Measurements from ENCODE around the gene MFAP1.
A peak's percentile ranks its signal among the peaks of the same experiment; 100 is the strongest.

MFAP1 gene

DNA sequence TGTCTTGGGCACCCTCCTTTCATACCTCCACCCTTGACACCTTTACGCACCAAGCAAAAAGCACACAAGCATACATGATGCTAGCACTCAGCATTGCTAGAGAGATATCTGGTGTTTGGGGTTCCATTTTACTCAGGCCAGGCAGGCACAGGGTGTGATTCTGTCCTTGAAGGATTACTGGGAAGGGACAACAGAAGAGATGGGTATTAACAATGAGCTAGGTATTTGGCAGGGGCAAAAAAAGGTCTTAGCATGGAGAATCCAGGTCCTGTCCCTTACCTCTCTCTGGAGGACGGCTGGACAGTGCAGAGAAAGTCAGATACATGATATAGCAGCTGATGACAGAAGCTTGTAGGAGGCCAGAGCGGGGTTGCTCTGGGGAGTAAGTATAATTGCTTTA, 27.9 kb downstream of the MFAP1 start:
- Mint-ChIP-seq H3K36me3 (peaks cover 81% of the 10 kb centered on the region), H3K4me3 (no peak overlapping the region), H3K9me3 (no peaks in the 10 kb centered on the region), H3K4me1 (peaks cover 71% of the 10 kb centered on the region), H3K27me3 (no peaks in the 10 kb centered on the region), H3K27ac (no peak overlapping the region)
- no peak for ATAC-seq

DNA sequence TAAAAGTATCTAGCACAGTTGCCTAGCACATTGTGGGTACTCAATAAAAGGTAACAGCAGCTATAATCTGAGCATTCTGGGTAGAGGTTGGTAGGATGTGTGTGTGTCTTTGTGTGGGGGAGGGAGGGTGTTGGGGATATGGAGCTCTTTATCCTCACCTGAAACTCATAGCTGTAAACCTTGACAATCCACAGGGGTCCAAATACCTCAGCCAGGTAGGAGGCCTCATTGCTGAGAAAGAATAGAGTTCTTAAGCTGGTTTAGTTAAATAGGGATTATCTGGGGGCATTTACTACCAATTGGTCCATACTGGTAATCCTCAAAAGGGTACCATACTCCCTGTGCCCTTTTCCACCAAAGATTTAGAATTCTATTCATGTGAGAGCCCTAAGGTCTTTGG, 28.5 kb downstream of the MFAP1 start:
- Mint-ChIP-seq H3K4me1 (peaks cover 71% of the 10 kb centered on the region), H3K27me3 (no peaks in the 10 kb centered on the region), H3K4me3 (no peak overlapping the region), H3K36me3 (peaks cover 75% of the 10 kb centered on the region), H3K9me3 (no peaks in the 10 kb centered on the region), H3K27ac (no peak overlapping the region)
- ATAC-seq = no peak

DNA sequence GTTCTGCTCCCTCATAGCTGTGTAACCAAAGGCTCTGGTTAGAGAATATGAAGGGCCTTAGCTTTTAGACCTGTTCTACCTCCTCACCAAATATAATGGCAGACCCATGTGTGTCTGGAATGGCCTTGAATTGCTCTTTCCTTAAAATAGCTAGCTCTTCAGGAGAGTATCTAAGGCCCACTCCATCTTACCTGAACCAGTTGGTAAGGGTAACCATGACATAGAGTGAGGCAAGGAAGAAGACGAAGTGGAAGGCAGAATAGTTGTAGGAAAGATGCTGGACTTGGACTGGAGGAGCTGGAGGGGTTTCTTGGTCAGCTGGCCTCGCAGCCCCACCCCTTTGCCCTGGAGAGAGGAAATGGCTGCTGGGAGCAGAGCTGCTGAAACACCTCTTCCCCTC, 29.3 kb downstream of the MFAP1 start:
- no peaks in the 10 kb centered on the region for H3K27me3 Mint-ChIP-seq
- H3K4me3 Mint-ChIP-seq = no peak overlapping the region
- no peak for ATAC-seq
- H3K36me3 Mint-ChIP-seq = peaks cover 69% of the 10 kb centered on the region
- H3K9me3 Mint-ChIP-seq = no peaks in the 10 kb centered on the region
- H3K4me1 Mint-ChIP-seq = peaks cover 68% of the 10 kb centered on the region
- H3K27ac Mint-ChIP-seq = no peak overlapping the region

DNA sequence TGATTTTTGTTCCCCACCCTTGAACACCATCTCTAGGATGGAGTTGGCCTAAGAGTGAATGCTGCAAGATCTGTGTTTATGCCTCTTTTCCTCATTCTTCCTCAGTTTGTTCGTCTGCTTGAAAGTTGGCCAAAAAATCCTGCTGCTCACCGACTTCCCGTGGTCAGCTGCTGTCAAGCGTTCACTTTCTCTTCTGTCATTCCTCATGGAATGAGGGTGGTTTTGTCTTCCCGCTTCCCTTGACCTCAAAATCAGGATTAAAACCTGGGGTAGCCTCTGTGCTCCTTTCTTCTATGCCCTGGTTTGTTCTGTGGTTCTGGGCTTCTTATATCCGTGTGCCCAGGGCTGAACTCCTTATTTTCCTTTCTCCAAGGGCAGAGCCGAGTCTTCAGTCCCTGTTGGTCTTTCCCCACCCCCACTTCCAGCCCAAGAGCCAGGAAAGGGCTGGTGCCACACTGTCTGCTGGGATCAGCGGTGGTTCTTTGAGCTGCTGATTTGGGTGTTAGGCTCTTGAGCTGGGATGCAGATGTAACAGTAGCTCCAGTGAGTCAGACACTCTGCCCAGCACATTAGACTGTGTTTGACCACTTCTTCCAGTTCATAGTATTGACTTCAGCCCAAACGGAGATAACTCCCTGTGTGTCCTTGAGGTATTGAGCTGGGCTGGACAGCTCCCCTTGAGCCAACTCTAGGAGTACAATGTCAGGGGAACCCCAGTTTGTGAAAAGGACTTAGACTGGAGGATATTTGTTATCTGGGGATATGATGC, 30.0 kb downstream of the MFAP1 start:
- H3K27me3 Mint-ChIP-seq = no peaks in the 10 kb centered on the region
- no peaks in the 10 kb centered on the region for H3K9me3 Mint-ChIP-seq
- peak overlapping the region; percentile 99 for H3K27ac Mint-ChIP-seq
- no peak for ATAC-seq
- peaks cover 62% of the 10 kb centered on the region for H3K36me3 Mint-ChIP-seq
- peak overlapping the region; percentile 59 for H3K4me3 Mint-ChIP-seq
- H3K4me1 Mint-ChIP-seq = peaks cover 67% of the 10 kb centered on the region

DNA sequence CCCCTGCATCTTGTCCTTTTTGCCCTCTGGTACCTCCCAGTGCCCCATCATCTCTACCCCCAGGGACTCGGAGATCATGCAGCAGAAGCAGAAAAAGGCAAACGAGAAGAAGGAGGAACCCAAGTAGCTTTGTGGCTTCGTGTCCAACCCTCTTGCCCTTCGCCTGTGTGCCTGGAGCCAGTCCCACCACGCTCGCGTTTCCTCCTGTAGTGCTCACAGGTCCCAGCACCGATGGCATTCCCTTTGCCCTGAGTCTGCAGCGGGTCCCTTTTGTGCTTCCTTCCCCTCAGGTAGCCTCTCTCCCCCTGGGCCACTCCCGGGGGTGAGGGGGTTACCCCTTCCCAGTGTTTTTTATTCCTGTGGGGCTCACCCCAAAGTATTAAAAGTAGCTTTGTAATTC, 30.8 kb downstream of the MFAP1 start:
- peaks cover 55% of the 10 kb centered on the region for H3K36me3 Mint-ChIP-seq
- no peak for ATAC-seq
- H3K4me1 Mint-ChIP-seq = peaks cover 67% of the 10 kb centered on the region
- no peaks in the 10 kb centered on the region for H3K27me3 Mint-ChIP-seq
- peak overlapping the region; percentile 97 for H3K4me3 Mint-ChIP-seq
- no peaks in the 10 kb centered on the region for H3K9me3 Mint-ChIP-seq
- peak overlapping the region; percentile 99 for H3K27ac Mint-ChIP-seq

DNA sequence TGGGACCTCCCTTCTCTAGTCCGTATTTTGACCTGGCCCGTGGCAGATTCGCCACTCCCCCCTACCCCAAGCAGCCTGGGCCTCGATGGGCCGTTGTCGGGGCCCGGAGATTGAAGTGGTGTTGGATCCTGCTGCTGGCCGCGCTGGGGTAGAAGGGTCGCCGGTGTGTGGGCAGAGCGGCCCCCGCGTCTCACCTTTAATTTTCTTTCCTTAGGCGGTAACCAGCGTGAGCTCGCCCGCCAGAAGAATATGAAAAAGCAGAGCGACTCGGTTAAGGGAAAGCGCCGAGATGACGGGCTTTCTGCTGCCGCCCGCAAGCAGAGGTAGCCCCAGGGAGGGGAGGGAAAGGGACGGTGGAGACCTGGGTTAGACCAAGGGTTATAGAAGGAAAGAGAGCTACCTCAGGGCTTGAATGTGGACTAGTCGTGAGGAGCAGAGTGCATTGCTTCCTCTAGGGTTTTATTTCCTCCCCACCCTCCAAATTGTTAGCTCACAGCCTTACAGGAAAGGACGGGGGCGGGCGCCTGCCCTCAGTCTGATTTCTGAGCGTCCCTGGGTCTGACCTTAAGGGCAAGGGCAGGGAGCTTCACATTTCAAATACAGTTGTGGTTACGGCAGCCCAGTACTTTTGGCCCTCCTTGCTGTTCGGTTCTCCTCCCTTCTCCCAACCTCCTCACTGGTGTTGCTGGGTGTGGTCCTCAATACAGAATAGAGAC, 31.6 kb downstream of the MFAP1 start:
- H3K27me3 Mint-ChIP-seq = no peaks in the 10 kb centered on the region
- H3K4me3 Mint-ChIP-seq = peak overlapping the region; percentile 97
- H3K36me3 Mint-ChIP-seq = peaks cover 49% of the 10 kb centered on the region
- H3K27ac Mint-ChIP-seq = peak overlapping the region; percentile 99
- ATAC-seq = no peak
- H3K9me3 Mint-ChIP-seq = no peaks in the 10 kb centered on the region
- H3K4me1 Mint-ChIP-seq = peaks cover 64% of the 10 kb centered on the region

DNA sequence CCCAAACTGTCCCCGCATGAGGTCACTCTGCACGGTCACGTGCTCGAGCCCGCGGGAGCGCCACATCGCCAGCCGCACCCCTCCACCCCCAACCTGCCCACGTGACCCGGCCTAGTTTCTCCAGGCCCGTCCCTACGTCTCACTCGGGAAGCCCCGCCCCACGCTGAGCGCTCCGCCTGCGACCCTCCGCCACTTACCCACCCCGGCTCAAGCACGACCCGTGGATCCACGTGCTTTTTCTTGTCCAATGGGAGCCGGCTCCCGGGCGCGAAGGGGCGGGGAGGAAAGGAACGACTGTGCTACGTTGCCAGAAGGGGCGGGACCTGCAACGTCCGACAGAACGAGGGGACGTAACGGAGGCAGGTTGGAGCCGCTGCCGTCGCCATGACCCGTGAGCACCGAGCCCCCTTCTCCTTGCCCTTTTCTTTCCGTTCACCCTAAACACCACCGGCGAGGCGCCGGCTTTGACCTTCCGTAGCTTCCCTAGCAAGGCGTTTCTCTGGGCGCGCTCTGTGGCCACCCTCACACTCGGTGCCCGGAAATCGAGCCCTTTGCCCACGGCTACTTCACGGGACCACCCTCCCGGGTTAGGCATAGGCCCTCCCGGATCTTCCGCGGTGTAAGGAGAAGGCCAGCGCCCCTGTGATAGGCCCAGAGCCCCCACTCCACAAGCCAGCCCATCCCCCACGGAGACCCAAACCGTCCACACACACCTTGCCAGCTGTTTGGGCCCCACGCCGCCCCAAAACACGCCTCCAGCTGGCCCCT, 32.3 kb downstream of the MFAP1 start, which contains the start of gene SERF2:
TSS of gene SERF2 (plus strand) at position 328 of the 768 bp plus-strand sequence. CDS start at position 385, 57 bp downstream.
- Mint-ChIP-seq H3K9me3 (no peaks in the 10 kb centered on the region), H3K4me1 (peaks cover 64% of the 10 kb centered on the region), H3K4me3 (peak within 1 kb of the TSS; percentile 97), H3K36me3 (peaks cover 43% of the 10 kb centered on the region), H3K27me3 (no peaks in the 10 kb centered on the region), H3K27ac (peak within 1 kb of the TSS; percentile 99)
- ATAC-seq = peak; percentile 96

DNA sequence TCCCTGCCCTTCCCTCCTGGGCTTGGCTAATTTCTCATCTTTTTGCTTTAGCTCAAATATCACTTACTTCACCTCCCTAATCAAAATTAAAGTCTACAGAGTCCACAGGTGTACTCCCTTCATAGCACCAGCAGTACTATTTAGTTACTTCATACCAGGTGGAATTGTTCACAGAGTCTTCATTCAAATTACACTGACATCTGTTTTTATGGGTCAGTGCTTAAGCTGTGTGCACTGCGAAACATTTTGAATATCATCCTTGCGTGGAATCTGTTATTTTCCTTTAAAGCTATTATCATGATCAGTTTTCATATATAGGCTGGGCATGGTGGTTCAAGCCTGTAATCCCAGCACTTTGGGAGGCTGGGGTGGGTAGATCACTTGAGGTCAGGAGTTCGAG, 35.1 kb downstream of the MFAP1 start:
- H3K27me3 Mint-ChIP-seq = peaks cover 11% of the 10 kb centered on the region
- H3K27ac Mint-ChIP-seq = peak overlapping the region; percentile 84
- peak; percentile 44 for ATAC-seq
- H3K36me3 Mint-ChIP-seq = peaks cover 20% of the 10 kb centered on the region
- H3K9me3 Mint-ChIP-seq = no peaks in the 10 kb centered on the region
- H3K4me3 Mint-ChIP-seq = peak overlapping the region; percentile 37
- H3K4me1 Mint-ChIP-seq = peaks cover 44% of the 10 kb centered on the region

DNA sequence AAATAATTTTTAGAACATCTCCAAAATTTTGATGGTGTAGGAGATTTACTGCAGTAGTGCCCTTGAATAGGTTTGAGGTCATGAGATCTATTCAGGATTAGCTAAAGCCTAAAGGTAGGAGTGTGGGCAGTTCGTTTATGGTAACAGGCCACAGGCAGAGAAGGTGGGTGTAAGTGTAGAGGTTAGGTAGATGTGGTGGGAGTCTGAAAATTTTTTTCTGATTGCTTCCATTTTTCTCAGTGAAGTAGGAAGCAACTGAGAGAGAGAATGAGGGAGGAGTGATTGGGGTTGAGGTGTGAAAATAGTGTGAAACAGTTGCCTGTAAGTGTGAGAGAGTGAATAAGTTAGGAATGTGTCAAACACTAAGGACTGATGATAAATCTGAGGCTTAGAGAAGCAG, 45.5 kb downstream of the MFAP1 start:
- H3K4me1 Mint-ChIP-seq = peaks cover 38% of the 10 kb centered on the region
- no peak for ATAC-seq
- peaks cover 18% of the 10 kb centered on the region for H3K36me3 Mint-ChIP-seq
- H3K27ac Mint-ChIP-seq = no peak overlapping the region
- no peaks in the 10 kb centered on the region for H3K9me3 Mint-ChIP-seq
- peaks cover 11% of the 10 kb centered on the region for H3K27me3 Mint-ChIP-seq
- no peak overlapping the region for H3K4me3 Mint-ChIP-seq

DNA sequence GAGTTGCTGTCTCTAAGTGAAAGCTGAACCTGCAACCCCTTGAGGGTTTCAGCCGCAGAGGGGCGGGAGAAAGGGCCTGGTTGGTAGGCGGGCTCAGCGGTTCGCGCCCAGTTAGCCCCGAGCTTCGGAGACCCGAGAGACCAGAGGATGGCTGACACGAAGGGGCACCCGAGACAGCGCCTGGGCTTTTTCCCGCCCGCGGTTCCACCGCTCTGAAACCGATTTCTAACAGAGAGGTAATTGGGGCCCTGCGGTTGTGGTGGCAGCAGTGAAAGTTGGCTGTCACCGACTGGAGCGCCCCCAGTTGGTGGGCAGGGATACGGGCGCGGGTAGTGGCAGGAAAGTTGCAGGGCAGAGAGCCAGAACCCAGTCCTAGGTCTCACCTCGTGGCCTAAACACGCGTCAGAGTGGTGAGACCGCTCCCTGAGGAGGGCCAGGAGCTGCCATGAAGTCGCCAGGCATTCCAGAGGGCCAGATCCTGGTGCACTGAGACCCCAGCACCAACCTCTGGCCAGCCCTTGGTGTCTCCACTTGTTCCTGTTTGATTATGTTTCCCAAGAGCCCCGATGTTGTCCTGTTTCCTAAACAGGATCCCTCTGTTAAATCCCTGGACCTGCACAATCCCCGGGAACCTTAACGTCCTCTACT, 47.1 kb downstream of the MFAP1 start:
- peaks cover under 1% of the 10 kb centered on the region for H3K27me3 Mint-ChIP-seq
- no peaks in the 10 kb centered on the region for H3K9me3 Mint-ChIP-seq
- H3K27ac Mint-ChIP-seq = peak overlapping the region; percentile 93
- peak overlapping the region; percentile 87 for H3K4me3 Mint-ChIP-seq
- peak; percentile 86 for ATAC-seq
- peaks cover 27% of the 10 kb centered on the region for H3K36me3 Mint-ChIP-seq
- peaks cover 38% of the 10 kb centered on the region for H3K4me1 Mint-ChIP-seq

DNA sequence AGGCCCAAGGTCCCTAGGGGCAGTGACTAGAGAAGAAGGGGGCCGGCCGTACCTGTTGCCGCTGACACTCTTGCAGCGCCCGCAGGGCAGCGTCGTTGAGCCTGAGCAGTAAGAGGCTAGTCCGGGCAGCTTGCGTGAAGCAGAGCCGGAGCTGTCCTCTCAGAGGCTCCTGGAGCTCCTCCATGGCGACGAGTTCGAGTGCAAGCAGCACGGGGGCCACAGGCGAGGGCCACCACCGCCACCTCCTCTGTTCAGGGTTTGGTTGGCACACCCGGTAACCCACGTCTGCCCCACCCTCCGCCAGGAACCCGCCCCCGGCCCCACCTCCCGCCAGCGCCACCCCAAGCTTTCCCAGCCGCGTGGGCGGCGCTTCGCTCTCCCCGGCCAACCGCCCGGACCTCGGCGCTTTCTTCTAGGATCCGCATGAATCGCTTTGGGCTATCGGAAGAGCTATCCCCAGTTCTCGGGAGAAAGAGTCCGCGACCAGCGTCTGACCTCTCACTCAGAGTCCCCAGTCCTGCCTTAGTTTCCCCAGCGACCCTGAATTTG, 47.7 kb downstream of the MFAP1 start, which contains the start of gene ELL3:
TSS of gene ELL3 (minus strand) at position 249 of the 549 bp plus-strand sequence. CDS start at position 184, 65 bp downstream.
- ATAC-seq = peak; percentile 87
- peaks cover 32% of the 10 kb centered on the region for H3K4me1 Mint-ChIP-seq
- H3K4me3 Mint-ChIP-seq = peak within 1 kb of the TSS; percentile 87
- no peaks in the 10 kb centered on the region for H3K27me3 Mint-ChIP-seq
- H3K27ac Mint-ChIP-seq = peak within 1 kb of the TSS; percentile 93
- H3K9me3 Mint-ChIP-seq = no peaks in the 10 kb centered on the region
- peaks cover 29% of the 10 kb centered on the region for H3K36me3 Mint-ChIP-seq

DNA sequence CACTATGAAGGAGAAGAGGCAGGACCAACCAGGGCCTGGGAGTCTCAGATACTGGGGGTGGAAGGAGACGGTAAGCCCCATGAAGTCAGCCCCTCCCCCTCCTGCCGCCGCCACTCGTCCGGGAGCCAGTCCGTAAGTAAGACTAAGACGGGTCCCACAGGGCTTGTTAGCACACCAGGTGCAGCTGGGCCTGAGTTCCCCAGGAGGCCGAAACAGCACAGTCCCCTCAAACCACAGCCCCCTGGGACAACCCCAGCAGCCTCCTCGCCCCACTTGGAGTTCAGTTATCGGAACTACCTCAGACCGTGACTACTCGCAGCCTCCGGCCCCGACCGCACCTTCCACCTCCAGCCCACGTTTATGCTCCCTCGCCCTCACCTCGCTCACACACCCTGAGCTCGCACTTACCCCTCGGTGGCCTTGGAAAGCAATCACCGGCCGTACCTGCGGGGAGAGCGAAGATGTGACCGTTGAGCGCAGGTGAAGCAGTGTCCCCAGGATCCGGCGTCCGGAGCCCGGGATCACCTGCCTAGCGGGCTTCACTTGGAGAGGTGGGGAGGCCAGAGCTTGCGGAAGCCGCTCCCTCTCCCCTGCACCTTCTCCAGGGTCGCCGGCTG, 48.3 kb downstream of the MFAP1 start:
- no peaks in the 10 kb centered on the region for H3K9me3 Mint-ChIP-seq
- H3K4me1 Mint-ChIP-seq = peaks cover 31% of the 10 kb centered on the region
- H3K4me3 Mint-ChIP-seq = peak overlapping the region; percentile 87
- ATAC-seq = peak; percentile 90
- no peaks in the 10 kb centered on the region for H3K27me3 Mint-ChIP-seq
- peaks cover 34% of the 10 kb centered on the region for H3K36me3 Mint-ChIP-seq
- H3K27ac Mint-ChIP-seq = peak overlapping the region; percentile 93

DNA sequence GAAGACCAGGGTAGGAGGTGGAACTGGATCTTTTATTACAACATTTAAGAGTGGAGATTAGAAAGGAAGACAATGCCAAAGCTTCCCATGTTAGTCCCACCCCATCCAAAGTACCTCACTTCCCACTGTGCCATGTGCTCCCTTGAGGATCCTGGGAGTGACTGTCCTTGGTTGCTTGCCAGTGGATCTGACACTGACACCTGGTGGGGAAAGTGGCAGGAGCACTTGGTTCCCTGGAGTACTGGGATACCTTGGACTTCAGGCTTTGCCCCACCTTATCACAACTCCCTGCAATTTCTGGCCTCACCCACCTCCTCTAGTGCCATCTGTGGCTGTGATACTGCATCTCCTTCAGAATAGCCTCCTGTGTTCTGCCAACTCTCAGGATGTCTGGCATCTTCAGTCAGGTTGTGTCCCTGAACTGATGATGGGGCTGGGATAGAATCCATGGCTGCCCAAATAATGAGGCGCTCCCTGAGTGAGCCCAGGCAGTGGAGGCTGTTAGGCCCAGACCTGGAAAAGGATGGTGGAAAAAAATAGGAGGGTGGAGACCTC, 49.0 kb downstream of the MFAP1 start:
- peaks cover 42% of the 10 kb centered on the region for H3K36me3 Mint-ChIP-seq

DNA sequence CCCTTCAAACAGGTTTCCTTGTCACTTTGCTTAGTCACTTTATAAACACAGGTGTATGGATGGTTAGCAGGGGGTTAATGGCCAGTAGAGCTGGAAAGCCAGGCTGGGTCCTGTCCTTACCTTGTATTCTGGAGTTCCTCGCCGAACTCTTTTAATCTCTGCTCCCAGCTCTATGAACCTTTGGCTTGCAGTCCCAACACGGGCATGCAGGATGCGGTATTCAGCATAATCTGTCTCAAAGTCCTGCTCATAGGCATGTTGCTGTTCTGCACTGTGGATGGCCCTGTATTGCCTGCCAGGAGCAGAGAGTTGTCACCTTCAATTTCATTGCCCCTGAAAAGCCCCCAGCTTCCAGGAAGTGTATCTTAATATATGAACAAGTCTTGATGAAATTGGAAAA, 50.4 kb downstream of the MFAP1 start:
- Mint-ChIP-seq H3K4me1 (peaks cover 37% of the 10 kb centered on the region), H3K36me3 (peaks cover 53% of the 10 kb centered on the region), H3K27me3 (no peaks in the 10 kb centered on the region), H3K27ac (no peak overlapping the region), H3K9me3 (no peaks in the 10 kb centered on the region), H3K4me3 (no peak overlapping the region)
- no peak for ATAC-seq

More for the DNA sequence above, 49.0 kb downstream of the MFAP1 start:
- no peaks in the 10 kb centered on the region for H3K9me3 Mint-ChIP-seq
- H3K27me3 Mint-ChIP-seq = no peaks in the 10 kb centered on the region
- peaks cover 31% of the 10 kb centered on the region for H3K4me1 Mint-ChIP-seq
- no peak for ATAC-seq
- H3K4me3 Mint-ChIP-seq = peak overlapping the region; percentile 87
- peak overlapping the region; percentile 93 for H3K27ac Mint-ChIP-seq
